HUES6 (cell line): ENCODE data around the gene TRIP13.

Experiments
- H3K27ac ChIP-seq: 2 replicates; pipeline ENCODE4 v1.7.0; 2013; ENCODE audit warnings: low read depth, mild to moderate bottlenecking, low read length, inconsistent platforms
- H3K27me3 ChIP-seq: 2 replicates; pipeline ENCODE4 v1.6.1; 2013; ENCODE audit warnings: low read length; ENCODE audit not compliant: control insufficient read depth, insufficient read depth
- H3K36me3 ChIP-seq: 2 replicates; pipeline ENCODE4 v1.6.1; 2013; ENCODE audit warnings: low read length; ENCODE audit not compliant: control insufficient read depth, insufficient read depth
- H3K4me1 ChIP-seq: 2 replicates; pipeline ENCODE4 v1.6.1; 2013; ENCODE audit warnings: low read length; ENCODE audit not compliant: control insufficient read depth, insufficient read depth
- H3K4me3 ChIP-seq: 2 replicates; pipeline ENCODE4 v1.5.1; 2013; ENCODE audit warnings: low read depth, low read length
- H3K9ac ChIP-seq: one replicate; pipeline ENCODE4 v1.6.1; 2013; ENCODE audit warnings: mild to moderate bottlenecking, low read length
- H3K9me3 ChIP-seq: 2 replicates; pipeline ENCODE4 v1.6.1; 2013; ENCODE audit warnings: low read depth, low read length; ENCODE audit not compliant: control insufficient read depth, insufficient read depth

The TRIP13 gene

GRCh38 chr5:902129-902916, 9.6 kb downstream of the TRIP13 start:
- no peaks in the 10 kb centered on the region for H3K9me3 ChIP-seq
- no peak overlapping the region for H3K4me3 ChIP-seq
- no peaks in the 10 kb centered on the region for H3K27me3 ChIP-seq
- H3K27ac ChIP-seq = no peak overlapping the region
- peaks cover 69% of the 10 kb centered on the region for H3K36me3 ChIP-seq
- H3K9ac ChIP-seq = no peak overlapping the region
- no peaks in the 10 kb centered on the region for H3K4me1 ChIP-seq

DNA sequence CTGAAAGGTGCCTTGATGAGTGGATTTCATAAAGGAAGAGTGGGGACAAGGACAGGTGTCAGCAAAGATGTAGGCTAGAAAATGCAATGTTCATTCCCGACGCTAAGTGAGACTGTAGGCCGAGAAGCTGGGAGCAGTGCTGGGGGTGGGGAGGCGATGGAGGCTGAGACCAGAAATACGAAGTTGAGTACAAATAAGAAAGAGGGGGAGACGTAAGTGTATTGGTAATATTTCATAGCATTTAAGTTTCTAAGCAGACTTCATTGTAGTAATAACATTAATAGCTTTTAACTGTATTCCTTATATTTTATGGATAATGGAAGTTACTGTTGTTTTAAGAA, 11.0 kb downstream of the TRIP13 start:
- no peaks in the 10 kb centered on the region for H3K27me3 ChIP-seq
- H3K27ac ChIP-seq = no peak overlapping the region
- H3K9ac ChIP-seq = no peak overlapping the region
- no peak overlapping the region for H3K4me3 ChIP-seq
- no peaks in the 10 kb centered on the region for H3K4me1 ChIP-seq
- H3K9me3 ChIP-seq = no peaks in the 10 kb centered on the region
- H3K36me3 ChIP-seq = peaks cover 82% of the 10 kb centered on the region

- no peak overlapping the region for H3K27ac ChIP-seq
- H3K4me1 ChIP-seq = no peaks in the 10 kb centered on the region
- no peak overlapping the region for H3K4me3 ChIP-seq
- no peaks in the 10 kb centered on the region for H3K27me3 ChIP-seq
- H3K9ac ChIP-seq = no peak overlapping the region
- no peaks in the 10 kb centered on the region for H3K9me3 ChIP-seq
- H3K36me3 ChIP-seq = peaks cover 91% of the 10 kb centered on the region
Observed at GRCh38 chr5:905139-905642, 12.5 kb downstream of the TRIP13 start.

DNA sequence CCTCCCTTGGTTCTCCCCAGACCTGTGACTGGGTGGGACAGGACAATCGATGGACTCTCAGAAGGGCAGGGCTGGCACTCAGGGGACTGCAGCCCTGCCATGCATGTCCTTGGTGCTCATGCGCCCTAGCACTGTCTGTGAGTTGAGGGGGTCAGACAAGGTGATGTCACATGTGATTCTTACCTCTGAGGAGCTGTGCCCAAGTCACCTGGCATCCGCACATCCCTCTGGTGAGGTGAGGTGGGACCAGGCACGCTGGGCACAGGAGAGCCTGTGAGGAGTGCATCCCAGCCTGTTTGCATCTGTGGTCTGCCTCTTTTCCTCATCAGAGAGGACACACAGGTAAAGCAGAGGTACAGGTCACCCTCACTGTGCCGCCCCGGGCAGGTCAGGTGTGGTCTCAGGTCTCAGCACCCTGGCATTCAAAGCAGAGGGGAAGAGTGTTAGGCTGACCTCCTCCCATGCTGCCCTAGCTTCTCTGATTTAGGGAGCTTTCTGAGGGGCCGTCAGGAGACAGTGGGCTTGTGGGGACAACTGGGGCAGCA, 14.8 kb downstream of the TRIP13 start:
- Histone ChIP-seq H3K36me3 (peaks cover 90% of the 10 kb centered on the region), H3K27ac (no peak overlapping the region), H3K9me3 (no peaks in the 10 kb centered on the region), H3K4me3 (no peak overlapping the region), H3K9ac (no peak overlapping the region), H3K4me1 (no peaks in the 10 kb centered on the region), H3K27me3 (no peaks in the 10 kb centered on the region)

DNA sequence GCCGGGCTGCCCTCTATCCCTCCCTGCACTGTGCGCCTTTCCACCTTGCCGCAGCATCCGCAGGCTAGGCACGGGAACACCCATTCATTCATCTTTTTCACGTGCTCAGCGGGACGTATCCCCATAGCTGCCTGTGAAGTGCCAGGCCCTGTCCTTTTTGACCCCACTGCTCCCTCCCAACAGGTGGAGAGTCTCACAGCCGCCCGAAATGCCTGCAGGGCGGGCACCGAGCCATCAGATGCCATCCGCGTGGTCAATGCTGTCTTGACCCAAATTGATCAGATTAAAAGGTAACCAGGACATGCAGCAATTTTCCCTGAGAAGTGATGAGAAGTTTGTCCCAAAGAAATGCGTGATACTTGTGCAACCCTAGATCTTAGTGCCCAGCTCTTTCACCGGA, 15.5 kb downstream of the TRIP13 start:
- H3K9me3 ChIP-seq = no peaks in the 10 kb centered on the region
- H3K36me3 ChIP-seq = peaks cover 93% of the 10 kb centered on the region
- no peak overlapping the region for H3K27ac ChIP-seq
- H3K4me1 ChIP-seq = no peaks in the 10 kb centered on the region
- H3K27me3 ChIP-seq = no peaks in the 10 kb centered on the region
- H3K4me3 ChIP-seq = no peak overlapping the region
- H3K9ac ChIP-seq = no peak overlapping the region

DNA sequence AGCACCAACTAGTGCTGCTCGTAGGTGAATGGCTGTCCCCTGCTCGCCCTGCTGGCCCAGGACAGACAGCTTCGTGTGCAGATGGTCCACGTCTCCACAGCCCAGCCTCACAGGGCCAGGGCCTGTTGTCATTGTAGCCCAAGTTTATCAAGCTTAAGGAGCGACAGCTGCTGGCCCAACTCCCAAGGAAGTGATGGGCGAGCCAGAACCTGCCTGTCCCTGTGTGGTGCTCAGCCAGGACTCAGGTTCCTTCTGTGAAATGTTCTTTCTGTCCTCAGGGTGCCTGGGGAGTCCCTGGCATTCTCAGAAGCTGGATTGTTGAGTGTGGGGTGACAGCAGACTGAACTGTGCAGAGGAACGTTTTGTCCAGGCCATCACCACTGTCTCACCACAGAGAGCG, 16.4 kb downstream of the TRIP13 start:
- Histone ChIP-seq H3K27me3 (no peaks in the 10 kb centered on the region), H3K4me3 (no peak overlapping the region), H3K4me1 (no peaks in the 10 kb centered on the region), H3K36me3 (peaks cover 96% of the 10 kb centered on the region), H3K27ac (no peak overlapping the region), H3K9ac (no peak overlapping the region), H3K9me3 (no peaks in the 10 kb centered on the region)

DNA sequence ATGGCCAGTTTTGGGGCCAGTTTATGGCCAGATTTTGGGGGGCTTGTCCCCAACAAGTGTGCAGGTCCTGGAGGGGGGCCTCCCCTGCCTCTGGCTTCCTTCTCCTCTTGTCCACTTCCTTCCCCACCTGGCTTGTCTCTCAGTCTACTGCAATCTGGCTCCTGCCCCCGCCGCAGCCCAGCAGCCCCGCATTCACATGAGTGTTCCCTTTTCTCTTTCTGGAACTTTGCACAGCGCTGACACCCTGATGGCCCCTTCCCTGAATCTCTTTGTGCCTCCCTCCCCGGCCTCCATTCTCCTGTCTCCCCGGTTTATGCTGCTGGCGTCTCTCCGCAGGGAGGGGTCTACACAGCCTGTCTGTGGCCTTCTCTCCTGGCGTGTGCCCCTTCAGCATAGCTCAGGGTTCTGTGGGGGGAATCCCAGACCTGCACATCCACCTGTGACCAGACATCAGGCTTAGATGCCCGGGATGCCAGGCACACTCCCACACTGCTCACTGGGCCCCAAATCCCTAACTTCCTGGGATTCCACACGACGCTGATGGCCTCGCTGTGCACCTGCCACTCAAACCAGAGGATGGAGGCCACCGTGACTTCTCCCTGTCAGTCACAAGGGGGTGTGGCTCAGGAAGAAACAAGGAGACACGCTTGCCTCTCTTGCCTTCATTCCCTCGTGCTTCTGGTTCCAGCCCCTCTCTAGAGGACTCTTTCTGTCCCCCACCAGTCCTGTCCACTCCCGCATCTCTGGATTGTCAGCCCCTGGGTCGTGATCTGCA, 17.5 kb downstream of the TRIP13 start:
- Histone ChIP-seq H3K27ac (no peak overlapping the region), H3K9ac (no peak overlapping the region), H3K27me3 (no peaks in the 10 kb centered on the region), H3K36me3 (peaks cover 96% of the 10 kb centered on the region), H3K9me3 (no peaks in the 10 kb centered on the region), H3K4me3 (no peak overlapping the region), H3K4me1 (no peaks in the 10 kb centered on the region)

GRCh38 chr5:910769-911160, 18.1 kb downstream of the TRIP13 start:
- no peak overlapping the region for H3K9ac ChIP-seq
- no peak overlapping the region for H3K4me3 ChIP-seq
- H3K36me3 ChIP-seq = peaks cover 96% of the 10 kb centered on the region
- no peaks in the 10 kb centered on the region for H3K9me3 ChIP-seq
- no peaks in the 10 kb centered on the region for H3K27me3 ChIP-seq
- H3K4me1 ChIP-seq = no peaks in the 10 kb centered on the region
- no peak overlapping the region for H3K27ac ChIP-seq

DNA sequence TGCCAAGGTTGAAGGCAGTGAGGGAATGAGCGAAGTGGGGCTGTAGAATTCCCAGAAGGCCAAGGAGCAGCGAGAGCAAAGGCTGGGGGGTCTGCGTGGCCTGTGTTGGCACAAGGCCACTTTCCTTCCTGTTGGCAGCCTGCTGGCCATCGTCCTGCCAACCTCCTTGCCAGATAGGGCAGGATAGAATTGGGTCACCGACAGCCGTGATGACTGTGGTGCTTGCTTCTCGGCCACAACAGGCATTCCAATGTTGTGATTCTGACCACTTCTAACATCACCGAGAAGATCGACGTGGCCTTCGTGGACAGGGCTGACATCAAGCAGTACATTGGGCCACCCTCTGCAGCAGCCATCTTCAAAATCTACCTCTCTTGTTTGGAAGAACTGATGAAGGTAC, 18.9 kb downstream of the TRIP13 start:
- Histone ChIP-seq H3K27ac (no peak overlapping the region), H3K36me3 (peaks cover 96% of the 10 kb centered on the region), H3K9me3 (no peaks in the 10 kb centered on the region), H3K27me3 (no peaks in the 10 kb centered on the region), H3K9ac (no peak overlapping the region), H3K4me1 (no peaks in the 10 kb centered on the region), H3K4me3 (no peak overlapping the region)

DNA sequence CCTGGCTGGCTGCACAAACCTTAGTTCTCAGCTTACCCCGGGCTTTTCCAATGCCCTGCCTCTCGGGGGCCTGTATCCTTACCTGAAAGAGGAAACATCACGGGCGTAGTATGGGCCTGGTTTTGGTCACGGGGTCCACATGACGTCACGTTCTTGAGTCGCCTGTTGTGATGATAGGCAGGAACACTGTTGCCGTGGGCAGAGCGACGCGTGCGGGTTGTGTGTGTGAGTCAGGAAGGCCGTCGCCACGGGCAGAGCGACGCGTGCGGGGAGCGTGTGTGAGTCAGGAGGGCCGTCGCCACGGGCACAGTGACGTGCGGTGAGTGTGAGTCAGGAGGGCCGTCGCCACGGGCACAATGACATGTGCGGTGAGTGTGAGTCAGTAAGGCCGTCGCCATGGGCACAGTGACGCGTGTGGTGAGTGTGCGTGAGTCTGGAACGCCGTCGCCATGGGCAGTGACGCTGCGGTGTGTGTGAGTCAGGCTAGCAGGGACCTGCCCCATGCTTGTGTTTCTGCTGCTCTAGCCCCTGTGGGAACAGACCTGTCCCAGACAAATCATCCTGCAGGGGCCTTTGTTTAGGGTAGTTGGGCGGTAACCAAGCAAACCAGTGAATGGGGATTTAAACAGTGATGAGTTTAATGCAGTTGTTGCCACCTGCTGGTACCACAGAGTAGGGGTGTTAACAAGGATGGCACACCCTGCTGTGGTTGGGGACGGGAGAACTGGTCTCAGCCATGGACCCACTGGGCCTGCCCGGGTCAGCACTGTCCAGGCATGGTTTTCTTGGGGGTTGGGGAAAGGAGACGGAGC, 19.8 kb downstream of the TRIP13 start:
- Histone ChIP-seq H3K27ac (no peak overlapping the region), H3K36me3 (peaks cover 96% of the 10 kb centered on the region), H3K9me3 (no peaks in the 10 kb centered on the region), H3K4me1 (no peaks in the 10 kb centered on the region), H3K27me3 (no peaks in the 10 kb centered on the region), H3K4me3 (no peak overlapping the region), H3K9ac (no peak overlapping the region)
